ENCODE measurements around the gene POSTN.

Gene POSTN

DNA sequence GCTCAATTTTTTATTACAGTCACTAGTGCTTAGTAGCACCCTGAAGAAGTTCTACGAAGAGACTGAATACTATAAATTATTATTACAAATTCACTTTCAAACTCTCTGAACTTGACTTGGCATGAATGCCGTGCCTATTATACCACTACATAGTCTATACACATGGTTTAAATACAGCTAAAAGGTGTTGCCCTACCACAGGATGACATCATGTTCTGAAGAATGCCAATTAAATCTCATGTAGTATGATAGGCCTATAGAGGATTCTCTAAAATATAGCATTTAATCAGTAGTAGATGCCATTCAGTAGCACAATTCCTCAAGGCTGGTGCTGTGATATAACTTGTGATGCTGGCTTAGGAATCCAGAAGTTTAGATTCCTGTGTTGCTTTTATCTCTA, 16.7 kb upstream of the POSTN start:
- H3K27ac ChIP-seq, result no peak overlapping the region
- TF ChIP-seq ZFX (IDR thresholded peaks at IDR 0.05) (no peak), CTCF (conservative IDR thresholded peaks at IDR 0.05) (no peak)

DNA sequence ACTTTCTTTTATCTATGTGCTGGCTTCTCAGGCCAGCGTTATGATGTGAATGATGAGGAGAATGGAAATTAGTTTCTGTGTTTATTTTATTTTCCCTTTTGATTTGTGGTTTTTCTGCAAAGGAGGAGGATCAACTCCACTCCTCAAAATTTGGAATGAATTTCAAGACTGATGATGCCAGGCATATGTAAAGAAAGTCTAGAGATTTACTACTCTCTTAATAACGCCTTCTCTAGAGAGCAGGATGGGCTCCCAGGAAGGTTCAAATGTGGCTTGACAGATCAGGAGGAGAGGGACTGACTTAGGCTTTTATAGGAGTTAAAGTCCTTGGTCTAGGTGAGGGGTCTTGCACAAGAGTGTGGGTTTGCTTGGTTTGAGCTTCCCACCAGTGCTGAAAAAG, 15.1 kb upstream of the POSTN start:
- no peak overlapping the region for H3K27ac ChIP-seq
- TF ChIP-seq ZFX (IDR thresholded peaks at IDR 0.05) (no peak), CTCF (conservative IDR thresholded peaks at IDR 0.05) (no peak)

DNA sequence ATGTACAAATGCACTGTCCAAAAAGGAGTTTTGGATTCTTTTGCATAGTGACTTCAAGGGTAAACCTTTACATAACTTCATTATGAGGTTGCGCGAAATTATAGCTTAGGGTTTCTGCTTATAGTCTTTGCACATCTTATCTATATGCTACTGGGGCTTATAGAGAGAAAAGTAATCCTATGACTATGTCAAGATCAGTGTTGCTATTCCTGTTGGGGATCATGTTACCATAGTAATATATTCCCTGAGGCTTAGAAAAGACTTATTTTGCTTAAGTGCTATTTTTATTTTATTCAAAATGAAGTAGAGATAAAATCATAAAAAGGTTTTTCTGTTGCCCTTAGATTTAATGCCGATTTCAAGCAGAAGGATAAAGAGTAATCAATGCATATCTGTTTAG, 14.7 kb upstream of the POSTN start:
- no peak for TF ChIP-seq CTCF (conservative IDR thresholded peaks at IDR 0.05)
- no peak for TF ChIP-seq ZFX (IDR thresholded peaks at IDR 0.05)
- H3K27ac ChIP-seq, result no peak overlapping the region

GRCh38 chr13:37608750-37609339, 10.3 kb upstream of the POSTN start:
- no peak overlapping the region for H3K27ac ChIP-seq
- peak; percentile 81 for TF ChIP-seq CTCF (conservative IDR thresholded peaks at IDR 0.05)
- no peak for TF ChIP-seq ZFX (IDR thresholded peaks at IDR 0.05)

- no peak overlapping the region for H3K27ac ChIP-seq
- peak; percentile 84 for TF ChIP-seq CTCF (conservative IDR thresholded peaks at IDR 0.05)
- TF ChIP-seq ZFX (IDR thresholded peaks at IDR 0.05), result no peak
These were observed 4.3 kb upstream of the POSTN start for GRCh38 chr13:37602733-37603381.

GRCh38 chr13:37601648-37602440, 3.3 kb upstream of the POSTN start:
- no peak for TF ChIP-seq CTCF (conservative IDR thresholded peaks at IDR 0.05)
- no peak for TF ChIP-seq ZFX (IDR thresholded peaks at IDR 0.05)
- H3K27ac ChIP-seq, result no peak overlapping the region

DNA sequence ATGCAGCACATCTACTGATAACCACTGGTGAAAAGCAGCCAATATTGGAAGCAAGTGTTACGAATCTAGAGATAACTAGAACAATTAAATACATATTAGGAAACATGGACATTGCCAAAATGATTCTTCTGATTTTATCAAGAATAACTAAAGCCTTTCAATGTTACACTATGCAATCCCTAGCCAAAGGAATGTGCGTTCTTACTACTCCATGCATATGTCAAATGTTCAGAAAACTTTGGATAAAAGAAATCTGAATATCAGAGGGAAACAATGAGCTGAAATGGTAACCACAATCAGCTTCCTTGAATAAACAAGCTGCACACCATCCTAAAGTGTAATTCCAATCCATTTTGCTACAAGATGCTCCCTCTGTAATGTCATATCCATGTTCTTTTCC, 951 bp upstream of the POSTN start:
- H3K27ac ChIP-seq, result no peak overlapping the region
- no peak for TF ChIP-seq ZFX (IDR thresholded peaks at IDR 0.05)
- TF ChIP-seq CTCF (conservative IDR thresholded peaks at IDR 0.05), result no peak
